ENCODE results near the gene IGFBP7.

DNA sequence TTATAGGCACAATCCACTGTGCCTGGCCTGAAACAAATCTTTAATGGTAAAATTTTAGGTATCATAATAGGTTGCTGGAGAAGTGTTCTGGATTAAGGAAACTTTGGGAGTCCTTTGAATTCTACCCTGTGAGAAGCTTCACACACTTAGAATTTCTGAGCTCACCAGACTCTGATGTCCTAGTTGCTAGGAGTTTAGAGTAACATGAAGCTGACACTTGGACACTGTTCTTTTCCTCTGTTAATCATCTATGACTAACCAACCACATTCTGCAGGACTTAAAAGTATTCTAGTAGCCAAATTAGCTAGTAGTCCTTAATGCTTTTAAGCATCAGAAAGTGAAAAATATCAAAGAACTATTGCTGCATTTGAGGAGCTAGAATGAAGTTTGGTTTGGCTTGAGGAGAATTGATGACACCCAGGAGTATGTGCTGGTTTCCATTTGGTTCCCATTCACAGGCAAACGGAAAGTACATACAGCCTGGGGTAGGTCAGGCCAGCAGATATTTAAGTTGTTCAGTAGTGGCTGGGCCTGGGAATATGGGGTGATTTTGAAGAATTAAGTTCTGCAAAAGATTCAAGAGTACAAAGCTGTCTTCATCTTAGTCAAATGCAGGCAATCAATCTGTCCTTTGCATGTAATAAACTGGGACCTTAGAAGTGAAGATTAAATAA lies 38.8 kb upstream of the IGFBP7 start:
- TF ChIP-seq, protein P1, sequence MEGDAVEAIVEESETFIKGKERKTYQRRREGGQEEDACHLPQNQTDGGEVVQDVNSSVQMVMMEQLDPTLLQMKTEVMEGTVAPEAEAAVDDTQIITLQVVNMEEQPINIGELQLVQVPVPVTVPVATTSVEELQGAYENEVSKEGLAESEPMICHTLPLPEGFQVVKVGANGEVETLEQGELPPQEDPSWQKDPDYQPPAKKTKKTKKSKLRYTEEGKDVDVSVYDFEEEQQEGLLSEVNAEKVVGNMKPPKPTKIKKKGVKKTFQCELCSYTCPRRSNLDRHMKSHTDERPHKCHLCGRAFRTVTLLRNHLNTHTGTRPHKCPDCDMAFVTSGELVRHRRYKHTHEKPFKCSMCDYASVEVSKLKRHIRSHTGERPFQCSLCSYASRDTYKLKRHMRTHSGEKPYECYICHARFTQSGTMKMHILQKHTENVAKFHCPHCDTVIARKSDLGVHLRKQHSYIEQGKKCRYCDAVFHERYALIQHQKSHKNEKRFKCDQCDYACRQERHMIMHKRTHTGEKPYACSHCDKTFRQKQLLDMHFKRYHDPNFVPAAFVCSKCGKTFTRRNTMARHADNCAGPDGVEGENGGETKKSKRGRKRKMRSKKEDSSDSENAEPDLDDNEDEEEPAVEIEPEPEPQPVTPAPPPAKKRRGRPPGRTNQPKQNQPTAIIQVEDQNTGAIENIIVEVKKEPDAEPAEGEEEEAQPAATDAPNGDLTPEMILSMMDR (IDR thresholded peaks at IDR 0.05; ENCODE audit: low read depth, low read length, missing input control) = no peak
- TF ChIP-seq JUND (IDR thresholded peaks at IDR 0.05) (no peak), FOXA1 (IDR thresholded peaks at IDR 0.05) (no peak), HNF4A (conservative IDR thresholded peaks at IDR 0.05) (no peak), RXRA (IDR thresholded peaks at IDR 0.05) (no peak), TAF1 (conservative IDR thresholded peaks at IDR 0.05) (no peak), GABPA (IDR thresholded peaks at IDR 0.05 in 1 of 2, conservative IDR thresholded peaks at IDR 0.05 in 1 of 2) (no peak)
- TF ChIP-seq, protein P2, sequence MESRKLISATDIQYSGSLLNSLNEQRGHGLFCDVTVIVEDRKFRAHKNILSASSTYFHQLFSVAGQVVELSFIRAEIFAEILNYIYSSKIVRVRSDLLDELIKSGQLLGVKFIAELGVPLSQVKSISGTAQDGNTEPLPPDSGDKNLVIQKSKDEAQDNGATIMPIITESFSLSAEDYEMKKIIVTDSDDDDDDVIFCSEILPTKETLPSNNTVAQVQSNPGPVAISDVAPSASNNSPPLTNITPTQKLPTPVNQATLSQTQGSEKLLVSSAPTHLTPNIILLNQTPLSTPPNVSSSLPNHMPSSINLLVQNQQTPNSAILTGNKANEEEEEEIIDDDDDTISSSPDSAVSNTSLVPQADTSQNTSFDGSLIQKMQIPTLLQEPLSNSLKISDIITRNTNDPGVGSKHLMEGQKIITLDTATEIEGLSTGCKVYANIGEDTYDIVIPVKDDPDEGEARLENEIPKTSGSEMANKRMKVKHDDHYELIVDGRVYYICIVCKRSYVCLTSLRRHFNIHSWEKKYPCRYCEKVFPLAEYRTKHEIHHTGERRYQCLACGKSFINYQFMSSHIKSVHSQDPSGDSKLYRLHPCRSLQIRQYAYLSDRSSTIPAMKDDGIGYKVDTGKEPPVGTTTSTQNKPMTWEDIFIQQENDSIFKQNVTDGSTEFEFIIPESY (IDR thresholded peaks at IDR 0.05) = no peak
- TF ChIP-seq, protein P3, sequence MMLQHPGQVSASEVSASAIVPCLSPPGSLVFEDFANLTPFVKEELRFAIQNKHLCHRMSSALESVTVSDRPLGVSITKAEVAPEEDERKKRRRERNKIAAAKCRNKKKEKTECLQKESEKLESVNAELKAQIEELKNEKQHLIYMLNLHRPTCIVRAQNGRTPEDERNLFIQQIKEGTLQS (IDR thresholded peaks at IDR 0.05) = no peak
- TF ChIP-seq, protein P4, sequence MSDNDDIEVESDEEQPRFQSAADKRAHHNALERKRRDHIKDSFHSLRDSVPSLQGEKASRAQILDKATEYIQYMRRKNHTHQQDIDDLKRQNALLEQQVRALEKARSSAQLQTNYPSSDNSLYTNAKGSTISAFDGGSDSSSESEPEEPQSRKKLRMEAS (IDR thresholded peaks at IDR 0.05) = no peak
- TF ChIP-seq, protein P5, sequence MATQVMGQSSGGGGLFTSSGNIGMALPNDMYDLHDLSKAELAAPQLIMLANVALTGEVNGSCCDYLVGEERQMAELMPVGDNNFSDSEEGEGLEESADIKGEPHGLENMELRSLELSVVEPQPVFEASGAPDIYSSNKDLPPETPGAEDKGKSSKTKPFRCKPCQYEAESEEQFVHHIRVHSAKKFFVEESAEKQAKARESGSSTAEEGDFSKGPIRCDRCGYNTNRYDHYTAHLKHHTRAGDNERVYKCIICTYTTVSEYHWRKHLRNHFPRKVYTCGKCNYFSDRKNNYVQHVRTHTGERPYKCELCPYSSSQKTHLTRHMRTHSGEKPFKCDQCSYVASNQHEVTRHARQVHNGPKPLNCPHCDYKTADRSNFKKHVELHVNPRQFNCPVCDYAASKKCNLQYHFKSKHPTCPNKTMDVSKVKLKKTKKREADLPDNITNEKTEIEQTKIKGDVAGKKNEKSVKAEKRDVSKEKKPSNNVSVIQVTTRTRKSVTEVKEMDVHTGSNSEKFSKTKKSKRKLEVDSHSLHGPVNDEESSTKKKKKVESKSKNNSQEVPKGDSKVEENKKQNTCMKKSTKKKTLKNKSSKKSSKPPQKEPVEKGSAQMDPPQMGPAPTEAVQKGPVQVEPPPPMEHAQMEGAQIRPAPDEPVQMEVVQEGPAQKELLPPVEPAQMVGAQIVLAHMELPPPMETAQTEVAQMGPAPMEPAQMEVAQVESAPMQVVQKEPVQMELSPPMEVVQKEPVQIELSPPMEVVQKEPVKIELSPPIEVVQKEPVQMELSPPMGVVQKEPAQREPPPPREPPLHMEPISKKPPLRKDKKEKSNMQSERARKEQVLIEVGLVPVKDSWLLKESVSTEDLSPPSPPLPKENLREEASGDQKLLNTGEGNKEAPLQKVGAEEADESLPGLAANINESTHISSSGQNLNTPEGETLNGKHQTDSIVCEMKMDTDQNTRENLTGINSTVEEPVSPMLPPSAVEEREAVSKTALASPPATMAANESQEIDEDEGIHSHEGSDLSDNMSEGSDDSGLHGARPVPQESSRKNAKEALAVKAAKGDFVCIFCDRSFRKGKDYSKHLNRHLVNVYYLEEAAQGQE (IDR thresholded peaks at IDR 0.05) = no peak

Data from liver (tissue), 3 donors.